ENCODE results near the gene USF2. TPM values are rescaled to one million over a fixed set of nuclear protein-coding genes. Genes with fewer than 3 reads are reported as not detected.
A peak's percentile ranks its signal among the peaks of the same experiment; 100 is the strongest.

USF2 gene
- total RNA-seq, 1 donor from 2014 or later, result 152 TPM

GRCh38 chr19:35266520-35267352 is 2.0 kb upstream of the USF2 start:
- DNase-seq (peak; percentile 72), ATAC-seq (no peak)
- H3K4me3 ChIP-seq, result peak overlapping the region; percentile 71
- H3K27ac ChIP-seq, result peak overlapping the region; percentile 95
- intact Hi-C loops (cut with DNase I), result no loop called here
- H3K9me3 ChIP-seq, result no peaks in the 10 kb centered on the region
- no peak for TF ChIP-seq CTCF (IDR thresholded peaks at IDR 0.05)
- H3K4me1 ChIP-seq, result peaks cover 30% of the 10 kb centered on the region
- H3K36me3 ChIP-seq, result peaks cover 19% of the 10 kb centered on the region
- no peaks in the 10 kb centered on the region for H3K27me3 ChIP-seq

- peaks cover 22% of the 10 kb centered on the region for H3K36me3 ChIP-seq
- H3K27me3 ChIP-seq, result no peaks in the 10 kb centered on the region
- peaks cover 30% of the 10 kb centered on the region for H3K4me1 ChIP-seq
- intact Hi-C loops (cut with DNase I), result no loop called here
- ATAC-seq (peak; percentile 11), DNase-seq (peak; percentile 82)
- peak overlapping the region; percentile 95 for H3K27ac ChIP-seq
- peak overlapping the region; percentile 71 for H3K4me3 ChIP-seq
- H3K9me3 ChIP-seq, result no peaks in the 10 kb centered on the region
- TF ChIP-seq CTCF (IDR thresholded peaks at IDR 0.05), result no peak
Observed at GRCh38 chr19:35267353-35267817, 1.4 kb upstream of the USF2 start.

- intact Hi-C loops (cut with DNase I), result no loop called here
- Histone ChIP-seq H3K4me1 (peaks cover 30% of the 10 kb centered on the region), H3K36me3 (peaks cover 26% of the 10 kb centered on the region), H3K9me3 (no peaks in the 10 kb centered on the region), H3K4me3 (peak overlapping the region; percentile 71), H3K27ac (peak overlapping the region; percentile 95), H3K27me3 (no peaks in the 10 kb centered on the region)
- TF ChIP-seq CTCF (IDR thresholded peaks at IDR 0.05), result no peak
- ATAC-seq, result peak; percentile 76
- peak; percentile 90 for DNase-seq
Observed at GRCh38 chr19:35267818-35268535, 785 bp upstream of the USF2 start.

GRCh38 chr19:35269438-35270117 is 816 bp downstream of the USF2 start:
- Histone ChIP-seq H3K4me3 (peak overlapping the region; percentile 70), H3K27me3 (no peaks in the 10 kb centered on the region), H3K27ac (peak overlapping the region; percentile 85), H3K4me1 (peaks cover 32% of the 10 kb centered on the region), H3K9me3 (no peaks in the 10 kb centered on the region), H3K36me3 (peaks cover 42% of the 10 kb centered on the region)
- intact Hi-C loops (cut with DNase I), result no loop called here
- DNase-seq (peak; percentile 94), ATAC-seq (peak; percentile 76)
- TF ChIP-seq CTCF (IDR thresholded peaks at IDR 0.05), result peak; percentile 82

GRCh38 chr19:35270381-35270811 is 1.6 kb downstream of the USF2 start:
- ATAC-seq (no peak), DNase-seq (no peak)
- TF ChIP-seq CTCF (IDR thresholded peaks at IDR 0.05), result no peak
- H3K27me3 ChIP-seq, result no peaks in the 10 kb centered on the region
- peaks cover 50% of the 10 kb centered on the region for H3K36me3 ChIP-seq
- no peak overlapping the region for H3K4me3 ChIP-seq
- H3K27ac ChIP-seq, result peak overlapping the region; percentile 85
- intact Hi-C loops (cut with DNase I), result no loop called here
- H3K9me3 ChIP-seq, result no peaks in the 10 kb centered on the region
- peaks cover 24% of the 10 kb centered on the region for H3K4me1 ChIP-seq
